Activated T-helper 2 cell treated with anti-CD3 and anti-CD28 coated beads, Interferon-gamma antibody, Interleukin-2, Interleukin-4, amounts not matched to agents 10 μg/mL and 5 μg/mL and 100 μg/mL, durations not matched to agents 14 hours and 24 hours and 36 hours (primary cell): Measurements from ENCODE around the gene ANXA3. TPM values are rescaled to one million over a fixed set of nuclear protein-coding genes. Genes with fewer than 3 reads are reported as not detected.

Source experiments
- DNase-seq: peaks from one replicate; pipeline ENCODE4 v3.0.0; 2021; ENCODE audit warnings: low spot score
- H3K27ac Mint-ChIP-seq: one replicate; pipeline ENCODE4 v1.8.0; 2021; ENCODE audit warnings: mixed read lengths
- H3K27me3 Mint-ChIP-seq: one replicate; pipeline ENCODE4 v1.8.0; 2021; ENCODE audit warnings: low read depth, mixed read lengths
- H3K36me3 Mint-ChIP-seq: one replicate; pipeline ENCODE4 v1.8.0; 2021; ENCODE audit warnings: low read depth, mixed read lengths
- H3K4me1 Mint-ChIP-seq: one replicate; pipeline ENCODE4 v1.8.0; 2021; ENCODE audit warnings: low read depth, mixed read lengths
- H3K4me3 Mint-ChIP-seq: one replicate; pipeline ENCODE4 v1.8.0; 2021; ENCODE audit warnings: low read depth, mild to moderate bottlenecking, moderate library complexity, mixed read lengths
- H3K9me3 Mint-ChIP-seq: one replicate; pipeline ENCODE4 v1.8.0; 2021; ENCODE audit warnings: mixed read lengths
- intact Hi-C: fragments of 100-400 bp; cut with micrococcal nuclease; formaldehyde crosslinking; loops from one replicate; pipeline ENCODE4 v1.15.1; 2023
- total RNA-seq: library from RNA; stranded (reverse); gene quantifications from 2 replicates; pipeline ENCODE4 v1.2.3, GENCODE V29; 2022

ANXA3 gene
- total RNA-seq, 1 donor from 2014 or later = not detected

DNA sequence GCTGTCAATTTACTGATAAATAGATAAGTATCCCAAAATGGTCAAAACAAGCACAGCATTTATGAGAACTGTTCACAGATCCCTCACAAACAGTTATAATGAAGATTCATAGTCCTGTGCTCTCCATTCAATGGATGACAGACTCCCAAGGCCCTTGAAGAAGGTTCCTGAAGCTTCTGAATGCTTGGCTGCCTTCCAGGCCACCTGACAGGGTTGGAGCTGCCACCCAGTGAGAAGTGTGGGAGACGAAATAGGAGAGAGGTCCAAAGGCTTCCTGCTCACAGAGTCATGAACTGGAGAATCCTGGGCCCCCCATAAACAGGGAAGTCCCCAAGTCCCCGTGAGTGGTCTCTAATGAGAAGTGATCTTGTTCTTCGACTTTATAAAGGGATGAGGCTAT is 26.0 kb upstream of the ANXA3 start:
- DNase-seq = no peak
- intact Hi-C loops = no loop called here
- Mint-ChIP-seq H3K4me3 (no peak overlapping the region), H3K27ac (no peak overlapping the region), H3K36me3 (no peaks in the 10 kb centered on the region), H3K27me3 (peaks cover 8% of the 10 kb centered on the region), H3K4me1 (no peaks in the 10 kb centered on the region), H3K9me3 (no peaks in the 10 kb centered on the region)

DNA sequence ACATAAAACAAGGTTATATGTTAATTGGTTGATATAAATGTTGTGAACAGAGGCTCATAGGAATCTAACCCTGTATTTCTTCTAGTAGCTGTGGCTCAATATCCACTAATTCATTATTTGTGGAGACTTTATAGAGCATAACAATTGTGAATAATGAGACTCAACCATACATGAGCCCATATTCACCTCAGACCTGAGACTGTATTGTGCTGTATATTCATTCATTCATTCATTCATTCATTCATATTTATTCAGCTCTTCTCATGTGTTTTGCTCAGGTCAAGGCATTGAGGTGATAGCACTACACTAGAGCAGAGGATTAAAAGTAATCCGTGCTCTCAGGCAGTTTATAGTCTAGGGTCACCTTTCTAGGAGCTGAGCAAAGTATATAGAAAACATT is 24.5 kb upstream of the ANXA3 start:
- no peak overlapping the region for H3K27ac Mint-ChIP-seq
- H3K27me3 Mint-ChIP-seq = peaks cover 4% of the 10 kb centered on the region
- no peak for DNase-seq
- intact Hi-C loops = no loop called here
- H3K36me3 Mint-ChIP-seq = no peaks in the 10 kb centered on the region
- no peaks in the 10 kb centered on the region for H3K9me3 Mint-ChIP-seq
- H3K4me3 Mint-ChIP-seq = no peak overlapping the region
- H3K4me1 Mint-ChIP-seq = no peaks in the 10 kb centered on the region

DNA sequence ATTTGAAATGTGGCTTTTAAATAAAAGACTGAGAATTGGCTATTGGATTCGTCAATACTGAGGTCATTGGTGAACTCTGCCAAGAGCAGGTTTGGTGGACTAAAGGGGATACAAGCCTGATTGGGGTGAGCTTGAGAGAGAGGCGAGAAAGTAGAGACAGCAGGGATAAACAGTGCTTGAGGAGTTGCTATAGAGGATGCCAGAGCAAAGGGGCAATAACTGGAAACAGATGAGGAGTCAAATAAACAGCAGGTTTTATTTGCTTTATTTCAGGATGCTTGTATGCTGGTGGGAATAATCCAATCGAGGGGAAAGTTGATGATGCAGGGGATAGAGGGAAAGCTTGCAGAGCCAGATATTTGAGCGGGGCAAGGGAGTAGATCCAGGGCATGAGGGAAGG is 24.0 kb upstream of the ANXA3 start:
- Mint-ChIP-seq H3K4me3 (no peak overlapping the region), H3K4me1 (no peaks in the 10 kb centered on the region), H3K27me3 (peaks cover 4% of the 10 kb centered on the region), H3K9me3 (no peaks in the 10 kb centered on the region), H3K36me3 (no peaks in the 10 kb centered on the region), H3K27ac (no peak overlapping the region)
- DNase-seq = no peak
- intact Hi-C loops = no loop called here

DNA sequence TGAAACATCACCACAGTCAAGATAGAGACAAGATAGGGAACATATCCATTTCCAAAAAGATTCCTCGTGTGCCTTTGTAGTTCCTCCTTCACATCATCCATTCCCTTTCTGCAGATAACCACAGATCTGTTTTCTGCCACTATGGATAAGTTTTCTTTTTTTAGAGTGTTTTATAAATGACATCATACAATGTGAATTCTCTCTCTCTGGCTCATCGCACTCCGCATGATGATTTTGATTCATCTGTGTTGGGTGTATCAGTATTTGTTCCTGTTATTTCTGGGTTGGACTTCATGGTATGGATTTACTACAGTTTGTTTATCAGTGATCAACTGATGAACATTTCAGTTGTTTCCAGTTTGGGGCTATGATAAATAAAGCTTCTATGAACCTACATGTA is 23.2 kb upstream of the ANXA3 start:
- Mint-ChIP-seq H3K4me3 (no peak overlapping the region), H3K27ac (no peak overlapping the region), H3K27me3 (peaks cover 4% of the 10 kb centered on the region), H3K9me3 (no peaks in the 10 kb centered on the region), H3K4me1 (no peaks in the 10 kb centered on the region), H3K36me3 (no peaks in the 10 kb centered on the region)
- no peak for DNase-seq
- intact Hi-C loops = no loop called here

DNA sequence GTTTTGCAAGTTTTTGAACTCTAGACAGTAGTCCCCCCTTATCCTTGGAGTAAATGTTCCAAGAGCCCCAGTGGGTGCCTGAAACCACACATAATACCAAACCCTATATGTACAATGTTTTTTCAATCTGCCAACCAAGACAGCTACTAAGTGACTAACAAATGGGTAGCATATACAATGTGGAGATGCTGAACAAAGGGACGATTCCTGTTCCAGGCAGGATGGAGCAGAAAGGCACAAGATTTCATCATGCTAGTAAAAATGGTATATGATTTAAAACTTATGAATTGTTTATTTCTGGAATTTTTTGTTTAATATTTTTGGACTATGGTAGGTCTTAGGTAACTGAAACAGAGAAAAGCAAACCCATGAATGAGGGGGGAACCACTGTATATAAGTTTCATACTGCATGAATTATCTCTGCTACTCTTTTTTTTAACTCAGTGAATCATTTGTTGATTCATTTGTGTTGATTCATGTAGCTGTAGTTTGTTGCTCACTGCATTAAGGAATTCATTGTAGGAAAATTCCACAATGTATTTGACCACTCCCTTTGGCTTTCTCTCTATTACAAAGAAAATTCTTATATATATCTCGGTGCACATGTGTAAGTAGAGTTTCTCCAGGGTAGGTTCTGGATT is 21.9 kb upstream of the ANXA3 start:
- Mint-ChIP-seq H3K27me3 (no peaks in the 10 kb centered on the region), H3K4me1 (no peaks in the 10 kb centered on the region)
- no peak for DNase-seq

DNA sequence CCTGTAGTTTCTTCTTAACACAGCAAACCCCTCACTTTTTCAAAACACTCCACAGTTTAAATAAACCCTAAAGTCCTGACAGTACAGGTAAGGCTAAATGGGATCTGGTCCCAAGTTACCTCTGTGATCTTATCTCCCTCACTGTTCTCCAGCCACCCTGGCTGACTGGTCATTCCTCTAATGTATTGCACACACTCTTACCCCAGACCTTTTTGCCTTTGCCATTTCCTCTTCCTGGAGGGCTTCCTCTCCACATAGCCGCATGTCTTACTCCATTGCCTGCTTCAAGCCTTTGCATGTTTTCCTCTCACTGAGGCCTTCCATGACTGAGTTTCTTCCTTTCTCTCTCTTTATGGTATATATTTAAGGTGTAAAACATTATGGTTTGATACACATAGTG is 19.5 kb upstream of the ANXA3 start:
- Mint-ChIP-seq H3K36me3 (no peaks in the 10 kb centered on the region), H3K4me3 (no peak overlapping the region)

More for the DNA sequence above, 21.9 kb upstream of the ANXA3 start:
- H3K27ac Mint-ChIP-seq = no peak overlapping the region
- H3K4me3 Mint-ChIP-seq = no peak overlapping the region
- intact Hi-C loops = no loop called here
- H3K36me3 Mint-ChIP-seq = no peaks in the 10 kb centered on the region
- H3K9me3 Mint-ChIP-seq = no peaks in the 10 kb centered on the region

DNA sequence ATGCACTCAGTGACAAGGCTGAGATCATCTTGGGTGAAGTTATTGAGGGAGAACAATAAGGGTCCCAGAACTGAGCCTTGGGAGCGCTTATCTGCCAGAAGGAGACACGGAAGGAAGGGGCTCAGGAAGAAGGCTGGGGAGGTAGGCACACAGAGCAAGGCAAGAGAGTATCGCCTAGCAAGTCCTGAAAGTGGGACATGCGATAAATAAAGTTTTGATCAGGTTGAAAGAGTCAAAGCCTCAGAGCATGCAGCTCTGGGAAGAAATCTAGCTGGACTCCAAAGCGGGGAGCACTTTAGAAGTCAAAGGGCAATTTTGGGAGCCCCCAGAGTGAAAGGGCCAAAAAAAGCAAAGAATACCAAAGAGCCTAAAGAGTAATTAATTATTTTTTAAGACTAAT is 17.7 kb upstream of the ANXA3 start:
- no peak for DNase-seq
- Mint-ChIP-seq H3K27me3 (peaks cover 10% of the 10 kb centered on the region), H3K9me3 (no peaks in the 10 kb centered on the region), H3K27ac (no peak overlapping the region), H3K36me3 (no peaks in the 10 kb centered on the region), H3K4me1 (no peaks in the 10 kb centered on the region), H3K4me3 (no peak overlapping the region)
- intact Hi-C loops = no loop called here

More for the DNA sequence above, 19.5 kb upstream of the ANXA3 start:
- no peaks in the 10 kb centered on the region for H3K9me3 Mint-ChIP-seq
- intact Hi-C loops = no loop called here
- H3K27me3 Mint-ChIP-seq = peaks cover 5% of the 10 kb centered on the region
- no peak for DNase-seq
- no peaks in the 10 kb centered on the region for H3K4me1 Mint-ChIP-seq
- H3K27ac Mint-ChIP-seq = no peak overlapping the region

DNA sequence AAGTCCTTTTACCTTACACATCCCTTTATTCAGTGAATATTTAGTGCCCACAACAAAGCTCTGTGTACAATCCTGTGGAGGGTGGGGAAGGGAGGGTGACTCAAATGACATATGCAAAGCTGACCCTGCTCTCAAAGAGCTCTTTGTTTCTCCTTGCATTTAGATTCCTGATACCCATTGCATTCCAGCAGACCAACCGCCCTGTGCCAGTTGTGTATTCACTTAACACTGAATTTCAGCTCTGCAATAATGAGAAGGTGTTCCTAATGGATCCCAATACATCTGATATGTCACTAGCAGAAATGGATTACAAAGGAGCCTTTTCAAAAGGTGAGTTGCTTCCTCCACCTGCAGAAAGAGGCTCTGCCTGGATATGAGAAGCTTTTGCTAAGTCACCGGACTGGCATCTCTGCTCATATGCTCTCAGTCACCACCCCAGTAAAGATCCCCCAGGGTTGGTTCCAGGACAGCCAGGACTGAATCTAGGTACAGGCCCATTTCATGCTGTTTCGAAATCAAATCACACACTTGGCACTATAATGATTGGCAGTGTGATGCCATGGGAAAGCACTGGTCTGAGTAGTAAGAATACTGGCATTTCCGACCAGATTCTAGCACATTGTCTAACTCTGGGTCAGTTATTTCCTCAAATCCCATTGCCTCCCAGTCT is 17.1 kb upstream of the ANXA3 start:
- intact Hi-C loops = no loop called here
- no peaks in the 10 kb centered on the region for H3K36me3 Mint-ChIP-seq
- peaks cover 10% of the 10 kb centered on the region for H3K27me3 Mint-ChIP-seq
- no peaks in the 10 kb centered on the region for H3K4me1 Mint-ChIP-seq
- no peak overlapping the region for H3K4me3 Mint-ChIP-seq
- no peak overlapping the region for H3K27ac Mint-ChIP-seq
- DNase-seq = no peak
- H3K9me3 Mint-ChIP-seq = no peaks in the 10 kb centered on the region

DNA sequence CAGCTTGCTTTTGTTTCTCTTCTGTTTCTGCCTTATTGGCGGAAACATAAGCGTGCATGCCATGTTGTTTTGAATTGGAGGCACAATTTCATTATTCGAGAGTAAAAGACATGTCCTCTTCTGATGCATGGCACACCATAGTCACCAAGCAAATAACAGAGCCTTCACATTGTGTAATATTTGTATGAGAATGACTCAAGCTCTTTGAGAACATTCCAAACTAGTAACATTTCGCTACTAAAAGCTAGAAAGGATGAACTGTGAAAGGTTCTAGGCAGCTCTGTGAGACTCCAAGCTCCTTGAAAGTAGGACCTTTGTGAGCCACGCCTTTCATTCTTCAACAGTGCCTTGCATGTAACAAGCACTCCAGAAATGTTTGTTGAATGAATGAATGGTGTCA is 9.2 kb upstream of the ANXA3 start:
- no peaks in the 10 kb centered on the region for H3K9me3 Mint-ChIP-seq
- no peaks in the 10 kb centered on the region for H3K4me1 Mint-ChIP-seq
- intact Hi-C loops = no loop called here
- DNase-seq = no peak
- H3K36me3 Mint-ChIP-seq = no peaks in the 10 kb centered on the region
- peaks cover 22% of the 10 kb centered on the region for H3K27me3 Mint-ChIP-seq
- H3K4me3 Mint-ChIP-seq = no peak overlapping the region
- no peak overlapping the region for H3K27ac Mint-ChIP-seq

DNA sequence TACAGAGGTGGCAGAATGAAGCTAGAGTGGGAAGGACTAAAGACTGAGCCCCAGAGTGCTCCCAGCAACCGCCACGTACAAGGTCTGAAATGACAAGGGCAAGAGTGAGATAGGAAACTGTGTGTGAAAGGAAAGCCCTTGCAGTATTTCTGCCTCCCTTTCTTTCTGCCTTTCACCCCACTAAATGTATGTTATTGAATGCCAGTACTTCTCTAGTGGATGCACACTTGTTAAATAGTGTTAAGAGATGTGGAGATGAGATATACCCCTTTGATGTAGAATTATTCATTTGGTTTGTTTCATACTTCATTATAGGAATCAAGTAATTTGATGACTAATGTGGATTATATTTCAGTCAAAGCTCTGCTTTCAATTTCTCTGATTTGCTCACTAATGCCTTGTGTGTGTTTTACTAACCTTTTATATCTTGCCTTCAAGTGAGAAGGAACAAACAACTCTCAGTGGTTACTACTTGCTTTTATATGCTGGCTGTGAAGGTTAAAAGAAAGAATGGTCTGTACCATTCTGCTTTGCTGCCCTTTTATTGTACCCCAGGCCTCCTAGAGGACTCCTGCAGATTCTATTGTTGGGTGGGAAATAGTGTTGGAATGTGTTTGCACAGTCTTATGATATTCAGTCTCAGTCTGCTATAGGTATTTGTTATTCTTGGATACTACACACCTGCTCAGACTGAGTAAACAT is 8.0 kb upstream of the ANXA3 start:
- no peak for DNase-seq
- H3K36me3 Mint-ChIP-seq = no peaks in the 10 kb centered on the region
- H3K27me3 Mint-ChIP-seq = peaks cover 19% of the 10 kb centered on the region
- no peaks in the 10 kb centered on the region for H3K4me1 Mint-ChIP-seq
- no peak overlapping the region for H3K4me3 Mint-ChIP-seq
- H3K9me3 Mint-ChIP-seq = no peaks in the 10 kb centered on the region
- H3K27ac Mint-ChIP-seq = no peak overlapping the region
- intact Hi-C loops = no loop called here

DNA sequence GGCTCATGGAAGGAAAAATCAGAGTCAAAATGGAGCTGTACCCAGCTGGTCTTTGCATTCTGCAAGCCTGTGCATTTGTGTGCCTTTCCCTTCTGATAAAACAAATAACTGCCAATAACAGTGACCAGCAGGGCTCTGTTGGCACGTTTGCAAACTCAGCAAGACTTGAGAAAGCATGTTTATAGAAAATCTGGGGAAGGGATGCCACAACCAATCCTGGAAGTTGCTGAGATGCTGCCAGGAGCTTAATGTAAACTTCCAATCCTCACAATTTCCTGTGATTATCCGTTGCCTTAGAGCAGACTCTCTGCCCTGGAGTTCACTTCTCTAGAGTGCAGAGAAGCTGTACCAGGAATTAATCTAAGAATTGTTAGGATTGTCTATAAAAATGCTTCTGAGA is 6.9 kb upstream of the ANXA3 start:
- Mint-ChIP-seq H3K36me3 (no peaks in the 10 kb centered on the region), H3K27me3 (peaks cover 20% of the 10 kb centered on the region), H3K9me3 (no peaks in the 10 kb centered on the region)

DNA sequence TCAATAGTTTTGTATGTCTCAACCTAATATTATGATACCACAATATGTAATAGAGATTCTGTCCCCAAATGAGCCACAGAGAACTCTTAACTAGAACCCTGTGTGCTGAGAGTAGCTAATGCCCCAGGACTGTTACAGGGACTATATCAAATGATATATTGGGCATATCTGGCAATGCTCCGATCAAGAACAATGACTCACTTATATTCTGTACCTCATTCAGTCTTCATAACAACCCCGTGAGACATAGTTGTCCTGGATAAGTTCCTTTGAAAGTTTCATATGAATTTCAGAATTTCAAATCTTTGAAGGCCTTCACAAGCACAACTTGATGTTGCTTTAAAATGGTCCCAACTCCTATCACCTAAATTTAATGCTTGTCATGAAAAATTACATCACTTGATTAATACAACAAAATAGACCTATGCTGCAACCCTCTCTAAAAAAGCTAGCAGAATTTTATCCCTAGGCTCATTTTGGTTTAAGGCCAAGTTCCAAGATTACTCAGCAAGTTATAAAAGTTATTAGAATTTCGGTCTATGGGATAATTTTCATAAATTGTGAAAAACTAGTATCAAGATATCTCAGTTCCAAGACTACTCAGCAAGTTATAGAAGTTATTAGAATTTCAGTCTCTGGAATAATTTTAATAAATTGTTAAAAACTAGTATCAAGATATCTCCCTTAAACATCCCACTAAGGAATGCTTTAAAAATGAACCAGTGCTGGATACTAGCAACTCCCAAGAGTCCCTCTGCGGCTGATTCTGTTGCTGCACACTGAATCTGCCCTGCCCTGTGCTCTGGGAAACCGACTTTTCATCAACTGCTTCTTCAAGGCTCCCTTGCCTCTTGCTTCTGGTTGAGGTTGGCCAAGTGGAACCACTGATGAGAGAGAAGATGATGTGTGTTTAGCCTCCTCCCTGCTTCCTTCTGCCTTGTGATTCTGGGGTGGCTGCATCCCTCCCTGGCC is 6.0 kb upstream of the ANXA3 start:
- H3K4me1 Mint-ChIP-seq = no peaks in the 10 kb centered on the region
- peaks cover 29% of the 10 kb centered on the region for H3K27me3 Mint-ChIP-seq
- DNase-seq = no peak
- H3K4me3 Mint-ChIP-seq = no peak overlapping the region
- no peaks in the 10 kb centered on the region for H3K9me3 Mint-ChIP-seq
- intact Hi-C loops = no loop called here
- no peaks in the 10 kb centered on the region for H3K36me3 Mint-ChIP-seq
- H3K27ac Mint-ChIP-seq = no peak overlapping the region

More for the DNA sequence above, 6.9 kb upstream of the ANXA3 start:
- intact Hi-C loops = no loop called here
- no peak overlapping the region for H3K27ac Mint-ChIP-seq
- no peak for DNase-seq
- no peaks in the 10 kb centered on the region for H3K4me1 Mint-ChIP-seq
- no peak overlapping the region for H3K4me3 Mint-ChIP-seq
